HepG2 (cell line): ENCODE data around the gene DGAT2. TPM values are rescaled to one million over a fixed set of nuclear protein-coding genes. Genes with fewer than 3 reads are reported as not detected.

Experiments used
- ATAC-seq: fragments of 200-7000 bp; cut with Tn5 transposase; 3 replicates; pipeline ENCODE4 v1.9.1; 2020; ENCODE audit warnings: mild to moderate bottlenecking, moderate library complexity
- BruUV-seq: library from RNA; stranded (reverse); fragments of 400-500 nt; replicated peaks from 2 replicates; lab custom pipeline; 2021; lab: Mats Ljungman, UMichigan
- CTCF ChIA-PET: fragments of 300-600 bp; formaldehyde crosslinking; extraction: SDS; loops from one replicate; lab custom pipeline; 2021; ENCODE audit warnings: low total read pairs, inconsistent platforms, low intra/inter-chr PET ratio; lab: Yijun Ruan, JAX
- POLR2A ChIA-PET: fragments of 350-600 bp; sonication (Branson Sonifier 250); formaldehyde crosslinking; loops from one replicate; lab custom pipeline; 2020; ENCODE audit warnings: antibody characterized with exemption, inconsistent platforms; lab: Yijun Ruan, JAX
- DNase-seq: peaks from one replicate; pipeline ENCODE4 v3.0.0-alpha.2; 2015; ENCODE audit warnings: low spot score
- FAIRE-seq: peaks from 3 replicates; lab custom pipeline; 2011; peaks lifted over from hg19 to GRCh38; lab: Jason Lieb, UNC
- H2AFZ ChIP-seq: one replicate; pipeline ENCODE4 v1.6.1; 2011; ENCODE audit warnings: low read length, inconsistent platforms
- H3K27ac ChIP-seq: fragments of 300-600 bp; 3 replicates; pipeline ENCODE4 v1.8.0; 2011; ENCODE audit warnings: mixed run types, mild to moderate bottlenecking, mixed read lengths, low read length, inconsistent platforms; ENCODE audit not compliant: insufficient read depth; ENCODE audit errors: extremely low read length
- H3K27me3 ChIP-seq, 2 experiments: fragments of 200-600 bp in 1 of 2; 2 replicates in 1 of 2; 3 replicates in 1 of 2; pipeline versions ENCODE4 v1.6.0 to v1.8.0; 2011; ENCODE audit warnings: low read length in 2 of 2, mild to moderate bottlenecking in 2 of 2, moderate library complexity in 2 of 2, inconsistent platforms in 1 of 2; ENCODE audit not compliant: insufficient read depth in 2 of 2, control insufficient read depth in 1 of 2
- H3K36me3 ChIP-seq, 2 experiments: fragments of 200-600 bp in 1 of 2; replicated peaks in 1 of 2; 2 replicates in 1 of 2; 3 replicates in 1 of 2; pipeline versions ENCODE4 v1.5.1 to v1.8.0; 2011; ENCODE audit warnings: low read length in 2 of 2, inconsistent platforms in 1 of 2; ENCODE audit not compliant: insufficient read depth in 2 of 2, control insufficient read depth in 1 of 2
- H3K4me1 ChIP-seq: 2 replicates; pipeline ENCODE4 v1.5.1; 2012; ENCODE audit warnings: low read length, inconsistent platforms; ENCODE audit not compliant: insufficient read depth
- H3K4me2 ChIP-seq: 2 replicates; pipeline ENCODE4 v1.6.0; 2011; ENCODE audit warnings: low read depth, low read length, inconsistent platforms
- H3K4me3 ChIP-seq, 3 experiments: fragments of 200-600 bp in 1 of 3; sonication (generic), shearing (Covaris generic) in 1 of 3; replicated peaks in 1 of 3; 2 replicates each; pipeline ENCODE4 v1.5.1; 2011 to 2016; ENCODE audit warnings: low read length in 3 of 3, inconsistent platforms in 2 of 3, low read depth in 2 of 3, mild to moderate bottlenecking in 2 of 3, control low read depth in 1 of 3, mixed read lengths in 1 of 3; ENCODE audit not compliant: insufficient read depth in 1 of 3
- H3K79me2 ChIP-seq: one replicate; pipeline ENCODE4 v1.6.1; 2011; ENCODE audit warnings: low read length, inconsistent platforms; ENCODE audit not compliant: insufficient read depth
- H3K9ac ChIP-seq: 2 replicates; pipeline ENCODE4 v1.6.0; 2011; ENCODE audit warnings: mild to moderate bottlenecking, low read depth, low read length, inconsistent platforms; ENCODE audit not compliant: insufficient read depth
- H3K9me3 ChIP-seq: 2 replicates; pipeline ENCODE4 v1.5.1; 2012; ENCODE audit warnings: mild to moderate bottlenecking, low read length
- H4K20me1 ChIP-seq: 2 replicates; pipeline ENCODE4 v1.6.0; 2011; ENCODE audit warnings: inconsistent platforms, mild to moderate bottlenecking, low read length, moderate library complexity; ENCODE audit not compliant: insufficient read depth
- CHD4 ChIP-seq: fragments of 200-600 bp; sonication (generic); IDR thresholded peaks from 2 replicates; pipeline ENCODE4 v1.7.0; 2017; ENCODE audit warnings: mild to moderate bottlenecking, low read length, borderline replicate concordance
- HDAC1 ChIP-seq: sonication (generic); formaldehyde crosslinking; IDR thresholded peaks from 2 replicates; pipeline ENCODE4 v1.5.1; 2020; ENCODE audit warnings: mild to moderate bottlenecking, missing genetic modification reagents
- MYC ChIP-seq: sonication (generic); formaldehyde crosslinking; IDR thresholded peaks from 2 replicates; pipeline ENCODE4 v1.9.0; 2021; ENCODE audit warnings: missing genetic modification reagents, borderline replicate concordance
- NR2C2 ChIP-seq: sonication (generic); formaldehyde crosslinking; IDR thresholded peaks from 2 replicates; pipeline ENCODE4 v1.4.0; 2020; ENCODE audit warnings: missing genetic modification reagents, mild to moderate bottlenecking, moderate library complexity, borderline replicate concordance
- ZFYVE20 ChIP-seq: sonication (generic); formaldehyde crosslinking; IDR thresholded peaks from 2 replicates; pipeline ENCODE4 v1.8.0; 2023; ENCODE audit warnings: low read depth, mild to moderate bottlenecking, moderate library complexity, missing genetic modification reagents, borderline replicate concordance
- ZNF274 ChIP-seq: sonication (generic); formaldehyde crosslinking; IDR thresholded peaks from 2 replicates; pipeline ENCODE4 v1.5.1; 2020; ENCODE audit warnings: mild to moderate bottlenecking, missing genetic modification reagents
- ZNF275 ChIP-seq: sonication (generic); formaldehyde crosslinking; IDR thresholded peaks from 2 replicates; pipeline ENCODE4 v1.8.0; 2022; ENCODE audit warnings: missing genetic modification reagents, mild to moderate bottlenecking, inconsistent platforms, borderline replicate concordance
- ZNF292 ChIP-seq: sonication (generic); formaldehyde crosslinking; IDR thresholded peaks from 2 replicates; pipeline ENCODE4 v1.8.1; 2022; ENCODE audit warnings: mild to moderate bottlenecking, low read depth, missing genetic modification reagents, borderline replicate concordance
- ZNF709 ChIP-seq: sonication (generic); formaldehyde crosslinking; IDR thresholded peaks from 2 replicates; pipeline ENCODE4 v1.5.0; 2020; ENCODE audit warnings: mild to moderate bottlenecking, missing genetic modification reagents
- ZNF746 ChIP-seq: sonication (generic); formaldehyde crosslinking; IDR thresholded peaks from 2 replicates; pipeline ENCODE4 v1.8.0; 2022; ENCODE audit warnings: mild to moderate bottlenecking, missing genetic modification reagents
- ZNF749 ChIP-seq: sonication (generic); formaldehyde crosslinking; IDR thresholded peaks from 2 replicates; pipeline ENCODE4 v1.8.0; 2022; ENCODE audit warnings: mild to moderate bottlenecking, missing genetic modification reagents, moderate library complexity, borderline replicate concordance
- WGBS: methylation state at CpG from one replicate; pipeline ENCODE4 v1.1.6; 2017; ENCODE audit warnings: low lambda C conversion rate; 5-methylcytosine and 5-hydroxymethylcytosine counted together
- in situ Hi-C: cut with HindIII; loops from 2 replicates; pipeline ENCODE4 v1.10.0; 2017; ENCODE audit warnings: low pct_unique_long_range_greater_than_20kb; ENCODE audit not compliant: extremely low pct_ligation_motif_present
- intact Hi-C: fragments of 100-400 bp; cut with micrococcal nuclease; formaldehyde crosslinking; loops from one replicate; pipeline ENCODE4 v1.10.0; 2022; ENCODE audit not compliant: unreplicated experiment
- polyA plus RNA-seq, 8 experiments: library from polyadenylated mRNA; depleted of rRNA in 3 of 8; stranded (reverse) in 7 of 8; unstranded in 1 of 8; fragments of >200 nt; fragmentation: Illumina TruSeq in 4 of 8; extraction: Trizol in 4 of 8; gene quantifications; 2 replicates each; pipeline versions ENCODE4 v1.2.1 to v1.2.3, GENCODE V29; 2011 to 2016; ENCODE audit warnings: low read depth in 4 of 8, missing spikeins in 1 of 8, mixed read lengths in 1 of 8; ENCODE audit not compliant: insufficient read depth in 1 of 8
- total RNA-seq, 5 experiments: library from RNA; depleted of rRNA; stranded (reverse); fragments of >200 nt; fragmentation: Illumina TruSeq; extraction: Trizol; gene quantifications; 2 replicates each; pipeline ENCODE4 v1.2.3, GENCODE V29; 2016; ENCODE audit warnings: low read depth in 1 of 5
- TF ChIP-seq, protein P1 (sequence below): IDR thresholded peaks from 2 replicates; pipeline ENCODE4 v1.6.1; 2012; ENCODE audit warnings: inconsistent platforms

DGAT2 gene
- total and polyA plus RNA-seq, 2 of the 13 experiments (the other 11 are each of a cell fraction or from before 2014, with no cell fraction given), result 39.0 to 65.6 TPM

GRCh38 chr11:75720639-75721038 lies 47.9 kb upstream of the DGAT2 start:
- WGBS, result 16% methylated on average over 5 of the region's 6 CpGs
- in situ Hi-C loops, result no loop called here
- BruUV-seq, result TSS peak; percentile 55
- ChIA-PET CTCF (no interaction called here), POLR2A (interaction anchor here (1.5 to 5.6 kb wide), 7 partner anchors 14 to 82 kb away, joined by 4 to 69 read pairs (median 10); partner anchors contain the start of gene DGAT2)
- H3K79me2 ChIP-seq, result peaks cover 9% of the 10 kb centered on the region
- H4K20me1 ChIP-seq, result no peaks in the 10 kb centered on the region
- H3K27ac ChIP-seq, result peak overlapping the region; percentile 79
- H3K9me3 ChIP-seq, result no peaks in the 10 kb centered on the region
- no peak for ATAC-seq
- FAIRE-seq, result no peak
- DNase-seq, result no peak
- no peaks in the 10 kb centered on the region; a peak in 1 of 5 replicates for H3K36me3 ChIP-seq
- no peaks in the 10 kb centered on the region for H3K27me3 ChIP-seq
- TF ChIP-seq, protein P1, sequence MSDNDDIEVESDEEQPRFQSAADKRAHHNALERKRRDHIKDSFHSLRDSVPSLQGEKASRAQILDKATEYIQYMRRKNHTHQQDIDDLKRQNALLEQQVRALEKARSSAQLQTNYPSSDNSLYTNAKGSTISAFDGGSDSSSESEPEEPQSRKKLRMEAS, result peak; percentile 69
- no peak for TF ChIP-seq NR2C2 (CRISPR knock-in tag)
- TF ChIP-seq ZNF749 (CRISPR knock-in tag), result 0 out of 2 replicates have a peak, but pooled peaks have one; percentile 29
- no peak for TF ChIP-seq ZNF746
- TF ChIP-seq ZFYVE20 (CRISPR knock-in tag), result no peak
- no peak for TF ChIP-seq CHD4
- 0 out of 2 replicates have a peak, but pooled peaks have one; percentile 36 for TF ChIP-seq ZNF709 (CRISPR knock-in tag)
- TF ChIP-seq ZNF292 (CRISPR knock-in tag), result peak; percentile 14; the same call in 1 of the 2 replicates
- peak; percentile 50; the same call in 1 of the 2 replicates for TF ChIP-seq ZNF274
- 0 out of 2 replicates have a peak, but pooled peaks have one; percentile 48 for TF ChIP-seq MYC (CRISPR knock-in tag)
- TF ChIP-seq HDAC1 (CRISPR knock-in tag), result 0 out of 2 replicates have a peak, but pooled peaks have one; percentile 26
- 0 out of 2 replicates have a peak, but pooled peaks have one; percentile 33 for TF ChIP-seq ZNF275 (CRISPR knock-in tag)
- H3K4me3 ChIP-seq, result peak overlapping the region; percentile 61 to 76 (median 67)
- intact Hi-C loops, result no loop called here
- H3K9ac ChIP-seq, result peak overlapping the region; percentile 67
- peak overlapping the region; percentile 97 for H3K4me2 ChIP-seq
- peak overlapping the region; percentile 7 for H2AFZ ChIP-seq
- peaks cover 93% of the 10 kb centered on the region for H3K4me1 ChIP-seq
